GM23338 (cell line): Measurements from ENCODE around the gene RAMACL. TPM values are rescaled to one million over a fixed set of nuclear protein-coding genes. Genes with fewer than 3 reads are reported as not detected.

ENCODE experiments used
- ATAC-seq: fragments of 200-7000 bp; cut with Tn5 transposase; 3 replicates; pipeline ENCODE4 v1.9.1; 2020
- DNase-seq: peaks from one replicate; pipeline ENCODE4 v3.0.0-alpha.2; 2015; ENCODE audit warnings: low spot score
- H2AFZ ChIP-seq: fragments of 200-600 bp; sonication (generic); 2 replicates; pipeline ENCODE4 v1.8.0; 2016; ENCODE audit warnings: antibody characterized with exemption, mild to moderate bottlenecking, moderate library complexity
- H3F3A ChIP-seq: fragments of 200-600 bp; sonication (generic); replicated peaks from 2 replicates; pipeline ENCODE4 v1.8.0; 2017; ENCODE audit warnings: antibody characterized with exemption, mixed run types, low read depth
- H3K27ac ChIP-seq: fragments of 200-600 bp; sonication (generic); 2 replicates; pipeline ENCODE4 v1.6.1; 2016; ENCODE audit warnings: low read depth
- H3K27me3 ChIP-seq: fragments of 200-600 bp; sonication (generic); 2 replicates; pipeline ENCODE4 v1.8.0; 2016; ENCODE audit warnings: mild to moderate bottlenecking, mixed run types, moderate library complexity; ENCODE audit not compliant: insufficient read depth
- H3K36me3 ChIP-seq: fragments of 200-600 bp; sonication (generic); 2 replicates; pipeline ENCODE4 v1.8.0; 2016; ENCODE audit warnings: mild to moderate bottlenecking; ENCODE audit not compliant: insufficient read depth
- H3K4me1 ChIP-seq: fragments of 200-600 bp; sonication (generic); 2 replicates; pipeline ENCODE4 v1.8.0; 2016; ENCODE audit warnings: mild to moderate bottlenecking, moderate library complexity; ENCODE audit not compliant: insufficient read depth
- H3K4me2 ChIP-seq: fragments of 200-600 bp; sonication (generic); 2 replicates; pipeline ENCODE4 v1.7.1; 2017; ENCODE audit warnings: mixed run types
- H3K4me3 ChIP-seq: fragments of 200-600 bp; sonication (generic); 2 replicates; pipeline ENCODE4 v1.6.1; 2016; ENCODE audit warnings: mixed run types
- H3K79me2 ChIP-seq: fragments of 200-600 bp; sonication (generic); replicated peaks from 2 replicates; pipeline ENCODE4 v1.8.0; 2017; ENCODE audit warnings: mild to moderate bottlenecking; ENCODE audit not compliant: insufficient read depth
- H3K9me2 ChIP-seq: fragments of 200-600 bp; sonication (generic); 2 replicates; pipeline ENCODE4 v1.8.0; 2017; ENCODE audit not compliant: insufficient read depth
- H4K20me1 ChIP-seq: fragments of 200-600 bp; sonication (generic); replicated peaks from 2 replicates; pipeline ENCODE4 v1.8.0; 2017; ENCODE audit warnings: mild to moderate bottlenecking; ENCODE audit not compliant: insufficient read depth
- H3K27ac Mint-ChIP-seq: 2 replicates; pipeline ENCODE4 v1.8.0; 2020; ENCODE audit warnings: inconsistent platforms, mild to moderate bottlenecking, moderate library complexity, mixed read lengths
- H3K27me3 Mint-ChIP-seq: 3 replicates; pipeline ENCODE4 v1.8.0; 2022; ENCODE audit warnings: low read depth, mild to moderate bottlenecking, moderate library complexity, mixed read lengths, inconsistent platforms; ENCODE audit not compliant: insufficient read depth, poor library complexity
- H3K36me3 Mint-ChIP-seq: 3 replicates; pipeline ENCODE4 v1.8.0; 2021; ENCODE audit warnings: low read depth, mild to moderate bottlenecking, inconsistent platforms, moderate library complexity, mixed read lengths
- H3K4me1 Mint-ChIP-seq: 3 replicates; pipeline ENCODE4 v1.8.0; 2020; ENCODE audit warnings: mild to moderate bottlenecking, inconsistent platforms, mixed read lengths
- H3K4me3 Mint-ChIP-seq: 3 replicates; pipeline ENCODE4 v1.8.0; 2021; ENCODE audit warnings: moderate library complexity, mild to moderate bottlenecking, inconsistent platforms, mixed read lengths
- H3K9me3 Mint-ChIP-seq: 3 replicates; pipeline ENCODE4 v1.8.0; 2020; ENCODE audit warnings: moderate library complexity, mild to moderate bottlenecking, inconsistent platforms, mixed read lengths
- EZH2 ChIP-seq: fragments of 200-600 bp; sonication (generic); IDR thresholded peaks from one replicate; pipeline ENCODE4 v1.8.0; 2017; ENCODE audit warnings: antibody characterized with exemption, mild to moderate bottlenecking, low read depth; ENCODE audit not compliant: unreplicated experiment
- EZH2phosphoT487 ChIP-seq: fragments of 200-600 bp; sonication (generic); IDR thresholded peaks from one replicate; pipeline ENCODE4 v1.8.1; 2018; ENCODE audit warnings: antibody characterized with exemption; ENCODE audit not compliant: unreplicated experiment
- NANOG ChIP-seq: IDR thresholded peaks from 2 replicates; pipeline ENCODE4 v1.6.1; 2016; ENCODE audit warnings: antibody characterized with exemption, borderline replicate concordance
- POLR2AphosphoS5 ChIP-seq: IDR thresholded peaks from 2 replicates; pipeline ENCODE4 v1.6.1; 2016; ENCODE audit warnings: antibody characterized with exemption, low read depth
- STAT1 ChIP-seq: IDR thresholded peaks from one replicate; pipeline ENCODE4 v1.6.1; 2016; ENCODE audit warnings: antibody characterized with exemption; ENCODE audit not compliant: unreplicated experiment
- ZNF114 ChIP-seq: fragments of 250-450 bp; sonication (Bioruptor Pico); IDR thresholded peaks from 2 replicates; pipeline ENCODE4 v1.5.0; 2020; ENCODE audit warnings: mild to moderate bottlenecking, moderate library complexity
- ZNF331 ChIP-seq: fragments of 250-450 bp; sonication (Bioruptor Pico); IDR thresholded peaks from 2 replicates; pipeline ENCODE4 v1.5.0; 2020; ENCODE audit warnings: low read depth, mild to moderate bottlenecking, moderate library complexity
- polyA plus RNA-seq: library from polyadenylated mRNA; unstranded; fragments of >200 nt; fragmentation: Nextera tagmentation; extraction: Ambion mirVana; gene quantifications from 2 replicates; pipeline ENCODE4 v1.2.1, GENCODE V29; 2016
- total RNA-seq: library from RNA; depleted of rRNA; stranded (reverse); fragments of >200 nt; shearing (Covaris generic); gene quantifications from 2 replicates; pipeline ENCODE4 v1.2.3, GENCODE V29; 2014
- TF ChIP-seq, protein P1 (sequence below): IDR thresholded peaks from 2 replicates; pipeline ENCODE4 v1.6.1; 2016; ENCODE audit warnings: antibody characterized with exemption
- TF ChIP-seq, protein P2 (sequence below): IDR thresholded peaks from one replicate; pipeline ENCODE4 v1.6.1; 2018; ENCODE audit warnings: antibody characterized with exemption; ENCODE audit not compliant: unreplicated experiment
- TF ChIP-seq, protein P3 (sequence below), 2 experiments: fragments of 200-600 bp in 1 of 2; sonication (generic) in 1 of 2; conservative IDR thresholded peaks; 2 replicates each; pipeline versions ENCODE4 v1.5.1 to v1.6.1; 2016 to 2017; ENCODE audit warnings: antibody characterized with exemption in 2 of 2, low read depth in 2 of 2, mild to moderate bottlenecking in 2 of 2, moderate library complexity in 1 of 2

Gene RAMACL
- total and polyA plus RNA-seq, 2 experiments from 2014 or later = 0.61 to 4.0 TPM

DNA sequence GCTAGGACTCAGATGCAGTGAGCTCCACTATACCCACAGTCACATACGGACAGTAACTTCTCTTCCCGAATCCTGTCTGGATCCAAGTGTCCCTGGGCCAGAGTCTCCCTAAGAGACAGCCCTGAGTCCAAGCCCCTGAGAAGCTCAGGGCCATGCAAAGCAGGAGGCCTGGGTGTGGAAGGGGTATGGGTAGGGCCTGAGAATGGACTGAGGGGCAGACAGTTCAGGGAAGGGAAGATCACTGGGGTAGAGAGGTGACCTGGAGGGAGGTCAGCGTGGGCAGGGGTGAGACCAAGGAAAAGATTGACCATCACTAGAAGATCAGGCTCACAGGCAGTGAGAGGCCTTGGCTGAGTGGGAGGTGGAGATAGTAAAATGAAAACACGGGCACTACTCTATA, 31.8 kb upstream of the RAMACL start:
- peaks cover 37% of the 10 kb centered on the region for H3K4me1 ChIP-seq
- peaks cover 16% of the 10 kb centered on the region for H3K36me3 Mint-ChIP-seq
- peaks cover 9% of the 10 kb centered on the region for H3K27me3 Mint-ChIP-seq
- peaks cover 15% of the 10 kb centered on the region; the same call in 1 of the 2 replicates for H4K20me1 ChIP-seq
- TF ChIP-seq POLR2AphosphoS5 (no peak), STAT1 (no peak), NANOG (no peak)
- H3K36me3 ChIP-seq = no peaks in the 10 kb centered on the region
- no peaks in the 10 kb centered on the region for H3K9me3 Mint-ChIP-seq
- H3K4me1 Mint-ChIP-seq = peaks cover 62% of the 10 kb centered on the region
- H3F3A ChIP-seq = no peaks in the 10 kb centered on the region
- no peak overlapping the region for H3K4me3 Mint-ChIP-seq
- DNase-seq = no peak
- no peak overlapping the region; the same call in 1 of the 2 replicates for H3K27ac Mint-ChIP-seq
- H3K79me2 ChIP-seq = peaks cover 85% of the 10 kb centered on the region
- H2AFZ ChIP-seq = no peak overlapping the region
- H3K9me2 ChIP-seq = no peaks in the 10 kb centered on the region
- H3K27me3 ChIP-seq = no peaks in the 10 kb centered on the region
- H3K4me2 ChIP-seq = no peak overlapping the region
- H3K27ac ChIP-seq = no peak overlapping the region
- H3K4me3 ChIP-seq = no peak overlapping the region
- no peak for ATAC-seq

DNA sequence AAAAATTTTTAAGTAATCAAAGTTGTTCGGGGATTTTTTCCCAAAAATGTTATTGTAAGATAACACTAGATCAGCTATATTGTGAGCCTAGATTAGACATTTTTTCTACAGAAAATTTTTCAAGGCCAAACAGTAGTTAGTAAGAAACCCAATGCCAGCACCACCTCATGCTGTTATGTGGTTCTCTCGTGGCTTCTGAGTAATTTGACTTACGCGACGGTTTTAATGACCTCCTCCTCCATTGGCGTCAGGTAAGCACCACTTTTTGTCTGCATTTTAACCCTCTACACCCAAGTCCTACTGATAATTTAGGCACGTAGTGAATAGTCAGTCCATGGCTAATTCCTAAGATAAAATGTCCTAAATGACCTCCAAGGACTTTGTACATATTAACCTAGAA, 30.9 kb upstream of the RAMACL start:
- Histone ChIP-seq H3K4me3 (no peak overlapping the region), H3K27me3 (no peaks in the 10 kb centered on the region), H2AFZ (no peak overlapping the region), H4K20me1 (peaks cover 15% of the 10 kb centered on the region; the same call in 1 of the 2 replicates), H3K36me3 (no peaks in the 10 kb centered on the region), H3K4me2 (no peak overlapping the region), H3F3A (no peaks in the 10 kb centered on the region), H3K79me2 (peaks cover 85% of the 10 kb centered on the region), H3K9me2 (no peaks in the 10 kb centered on the region), H3K27ac (no peak overlapping the region), H3K4me1 (peaks cover 37% of the 10 kb centered on the region)
- Mint-ChIP-seq H3K27me3 (peaks cover 9% of the 10 kb centered on the region), H3K36me3 (peaks cover 16% of the 10 kb centered on the region), H3K4me1 (peaks cover 65% of the 10 kb centered on the region), H3K27ac (no peak overlapping the region), H3K9me3 (no peaks in the 10 kb centered on the region), H3K4me3 (no peak overlapping the region)
- DNase-seq (no peak), ATAC-seq (no peak)
- TF ChIP-seq POLR2AphosphoS5 = no peak
- TF ChIP-seq EZH2phosphoT487 = no peak
- TF ChIP-seq EZH2 = no peak
- TF ChIP-seq, protein P1, sequence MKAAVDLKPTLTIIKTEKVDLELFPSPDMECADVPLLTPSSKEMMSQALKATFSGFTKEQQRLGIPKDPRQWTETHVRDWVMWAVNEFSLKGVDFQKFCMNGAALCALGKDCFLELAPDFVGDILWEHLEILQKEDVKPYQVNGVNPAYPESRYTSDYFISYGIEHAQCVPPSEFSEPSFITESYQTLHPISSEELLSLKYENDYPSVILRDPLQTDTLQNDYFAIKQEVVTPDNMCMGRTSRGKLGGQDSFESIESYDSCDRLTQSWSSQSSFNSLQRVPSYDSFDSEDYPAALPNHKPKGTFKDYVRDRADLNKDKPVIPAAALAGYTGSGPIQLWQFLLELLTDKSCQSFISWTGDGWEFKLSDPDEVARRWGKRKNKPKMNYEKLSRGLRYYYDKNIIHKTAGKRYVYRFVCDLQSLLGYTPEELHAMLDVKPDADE = no peak
- no peak for TF ChIP-seq STAT1
- TF ChIP-seq ZNF114 (CRISPR knock-in tag) = no peak
- no peak for TF ChIP-seq ZNF331 (CRISPR knock-in tag)
- TF ChIP-seq, protein P2, sequence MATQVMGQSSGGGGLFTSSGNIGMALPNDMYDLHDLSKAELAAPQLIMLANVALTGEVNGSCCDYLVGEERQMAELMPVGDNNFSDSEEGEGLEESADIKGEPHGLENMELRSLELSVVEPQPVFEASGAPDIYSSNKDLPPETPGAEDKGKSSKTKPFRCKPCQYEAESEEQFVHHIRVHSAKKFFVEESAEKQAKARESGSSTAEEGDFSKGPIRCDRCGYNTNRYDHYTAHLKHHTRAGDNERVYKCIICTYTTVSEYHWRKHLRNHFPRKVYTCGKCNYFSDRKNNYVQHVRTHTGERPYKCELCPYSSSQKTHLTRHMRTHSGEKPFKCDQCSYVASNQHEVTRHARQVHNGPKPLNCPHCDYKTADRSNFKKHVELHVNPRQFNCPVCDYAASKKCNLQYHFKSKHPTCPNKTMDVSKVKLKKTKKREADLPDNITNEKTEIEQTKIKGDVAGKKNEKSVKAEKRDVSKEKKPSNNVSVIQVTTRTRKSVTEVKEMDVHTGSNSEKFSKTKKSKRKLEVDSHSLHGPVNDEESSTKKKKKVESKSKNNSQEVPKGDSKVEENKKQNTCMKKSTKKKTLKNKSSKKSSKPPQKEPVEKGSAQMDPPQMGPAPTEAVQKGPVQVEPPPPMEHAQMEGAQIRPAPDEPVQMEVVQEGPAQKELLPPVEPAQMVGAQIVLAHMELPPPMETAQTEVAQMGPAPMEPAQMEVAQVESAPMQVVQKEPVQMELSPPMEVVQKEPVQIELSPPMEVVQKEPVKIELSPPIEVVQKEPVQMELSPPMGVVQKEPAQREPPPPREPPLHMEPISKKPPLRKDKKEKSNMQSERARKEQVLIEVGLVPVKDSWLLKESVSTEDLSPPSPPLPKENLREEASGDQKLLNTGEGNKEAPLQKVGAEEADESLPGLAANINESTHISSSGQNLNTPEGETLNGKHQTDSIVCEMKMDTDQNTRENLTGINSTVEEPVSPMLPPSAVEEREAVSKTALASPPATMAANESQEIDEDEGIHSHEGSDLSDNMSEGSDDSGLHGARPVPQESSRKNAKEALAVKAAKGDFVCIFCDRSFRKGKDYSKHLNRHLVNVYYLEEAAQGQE = no peak
- TF ChIP-seq, protein P3, sequence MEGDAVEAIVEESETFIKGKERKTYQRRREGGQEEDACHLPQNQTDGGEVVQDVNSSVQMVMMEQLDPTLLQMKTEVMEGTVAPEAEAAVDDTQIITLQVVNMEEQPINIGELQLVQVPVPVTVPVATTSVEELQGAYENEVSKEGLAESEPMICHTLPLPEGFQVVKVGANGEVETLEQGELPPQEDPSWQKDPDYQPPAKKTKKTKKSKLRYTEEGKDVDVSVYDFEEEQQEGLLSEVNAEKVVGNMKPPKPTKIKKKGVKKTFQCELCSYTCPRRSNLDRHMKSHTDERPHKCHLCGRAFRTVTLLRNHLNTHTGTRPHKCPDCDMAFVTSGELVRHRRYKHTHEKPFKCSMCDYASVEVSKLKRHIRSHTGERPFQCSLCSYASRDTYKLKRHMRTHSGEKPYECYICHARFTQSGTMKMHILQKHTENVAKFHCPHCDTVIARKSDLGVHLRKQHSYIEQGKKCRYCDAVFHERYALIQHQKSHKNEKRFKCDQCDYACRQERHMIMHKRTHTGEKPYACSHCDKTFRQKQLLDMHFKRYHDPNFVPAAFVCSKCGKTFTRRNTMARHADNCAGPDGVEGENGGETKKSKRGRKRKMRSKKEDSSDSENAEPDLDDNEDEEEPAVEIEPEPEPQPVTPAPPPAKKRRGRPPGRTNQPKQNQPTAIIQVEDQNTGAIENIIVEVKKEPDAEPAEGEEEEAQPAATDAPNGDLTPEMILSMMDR (conservative IDR thresholded peaks at IDR 0.05; ENCODE audit: low read depth in 2 of 2) = no peak
- no peak for TF ChIP-seq NANOG
